ENCODE data around the gene LPCAT1.
"Not testable (repeated sequence)": the region's sequence is repeated elsewhere in the genome, so short reads cannot be mapped to it uniquely, and the experiment has no call there.

LPCAT1 gene

DNA sequence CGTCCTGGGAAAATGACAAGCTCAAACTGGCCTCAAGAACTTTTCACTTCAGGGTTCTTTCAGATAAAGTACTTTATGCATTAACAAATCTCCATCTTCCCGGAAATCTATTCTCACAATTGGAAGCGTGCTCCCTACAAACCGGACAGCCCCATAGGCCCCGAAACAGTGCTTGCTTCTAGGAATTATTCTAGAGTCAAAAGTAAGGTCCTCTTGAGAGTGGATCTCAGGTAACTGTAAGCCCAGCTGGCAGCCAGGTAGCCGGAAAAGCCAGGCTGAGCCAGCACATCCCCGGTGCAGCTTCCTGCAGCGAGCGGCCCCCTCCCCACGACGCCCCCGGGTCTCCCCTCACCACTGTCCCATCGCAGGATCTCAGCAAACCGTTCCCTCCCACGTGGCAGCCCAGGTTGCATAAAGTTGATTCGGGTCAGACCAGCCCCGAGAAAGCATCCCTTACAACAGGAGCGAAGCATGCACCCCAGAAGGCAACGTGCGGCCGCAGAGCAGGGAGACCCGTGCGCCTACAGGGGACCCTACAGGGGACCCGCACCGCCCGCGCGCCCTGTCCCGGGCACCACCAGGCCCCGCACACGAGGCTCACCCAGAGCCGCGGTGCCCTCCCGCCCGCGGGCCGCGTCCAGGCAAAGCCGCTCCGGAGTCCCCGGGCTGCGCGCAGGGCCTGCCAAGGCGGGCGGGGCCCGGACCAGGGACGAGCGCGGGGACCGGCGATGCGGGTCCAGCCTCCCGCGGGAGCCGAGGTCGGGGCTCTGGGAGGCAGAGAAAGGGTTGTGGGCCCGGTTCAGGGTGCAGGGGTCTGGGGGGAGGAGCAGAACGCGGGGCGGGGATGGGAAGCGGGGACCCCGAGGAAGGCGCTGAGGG is 920 bp downstream of the LPCAT1 start:
- peak in 1 of 51 donors; percentile 22 for DNase-seq

DNA sequence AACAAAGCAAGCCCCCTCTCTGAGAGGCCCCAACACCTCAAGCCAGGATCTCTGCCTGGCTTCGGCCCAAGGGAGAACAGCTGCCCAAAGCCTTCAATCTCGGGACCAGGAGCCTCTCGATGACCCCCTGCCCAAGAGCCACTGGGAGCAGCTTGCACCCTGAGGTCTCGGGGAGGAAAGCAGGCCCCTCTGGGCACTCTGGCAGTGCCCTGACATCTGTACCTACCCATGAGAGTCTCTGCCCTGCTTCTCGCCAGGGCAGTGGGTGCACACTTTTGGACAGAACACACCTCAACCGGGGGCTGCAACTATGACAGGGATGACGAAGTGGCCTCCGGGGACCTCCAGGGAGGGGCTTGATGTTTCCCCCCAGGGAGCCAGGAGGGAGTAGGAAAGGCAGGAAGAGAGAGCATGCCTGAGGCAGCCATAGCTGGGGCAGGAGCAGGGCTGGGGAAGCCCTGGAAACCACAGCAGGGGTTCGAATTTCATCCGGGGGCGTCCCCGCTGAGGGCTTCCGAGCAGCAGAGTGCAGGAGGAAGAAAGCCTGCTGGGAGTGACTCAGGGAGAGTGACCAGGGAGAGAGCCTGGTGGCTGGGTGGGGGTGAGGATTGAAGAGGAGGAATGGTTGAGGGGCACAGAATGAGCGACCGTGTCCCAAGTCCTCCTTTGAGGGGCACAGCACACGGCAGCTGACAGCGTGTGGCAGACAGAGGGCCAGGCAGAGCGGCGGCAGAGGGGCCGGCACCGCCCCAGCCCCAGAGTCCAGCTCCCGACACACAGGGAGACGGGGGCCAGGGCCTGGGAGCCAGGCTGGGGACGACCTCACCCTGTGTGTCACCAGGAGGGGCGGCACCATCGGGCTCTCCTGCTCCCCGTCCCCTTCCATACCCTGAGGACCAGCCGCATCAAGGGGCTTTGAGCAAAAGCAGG is 1.8 kb downstream of the LPCAT1 start:
- DNase-seq = no peak

GRCh38 chr5:1520791-1521453 is 2.8 kb downstream of the LPCAT1 start:
- DNase-seq = no peak

DNA sequence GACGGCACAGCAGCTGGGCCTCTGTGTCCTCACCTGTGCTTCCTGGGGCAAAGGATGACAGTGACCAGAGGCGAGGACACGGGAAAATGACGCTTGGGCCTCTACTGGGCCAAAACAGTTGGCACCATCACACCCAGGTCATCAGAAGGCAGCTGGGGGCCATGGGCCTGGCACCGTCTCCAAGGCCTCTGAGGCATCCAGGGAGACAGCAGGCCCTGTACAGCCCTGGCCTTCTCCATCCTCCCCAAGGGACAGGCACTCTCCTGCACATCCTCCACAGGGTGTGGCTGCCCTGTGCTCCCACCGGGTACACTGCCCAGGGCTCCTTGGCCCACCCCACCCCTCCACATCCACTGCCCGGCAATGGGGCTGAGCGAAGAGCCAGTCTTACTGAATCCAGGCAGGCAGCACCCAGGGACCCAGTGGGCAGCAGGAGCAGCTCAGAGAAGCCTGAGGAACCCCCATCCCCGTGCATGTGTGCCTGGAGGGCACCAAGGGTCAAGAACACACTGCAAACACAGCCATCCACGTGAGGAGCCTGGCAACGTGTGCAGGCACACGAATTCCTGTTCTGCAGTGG is 4.0 kb downstream of the LPCAT1 start:
- DNase-seq = no peak

- DNase-seq = no peak
These were observed 5.9 kb downstream of the LPCAT1 start for GRCh38 chr5:1517838-1518237.

DNA sequence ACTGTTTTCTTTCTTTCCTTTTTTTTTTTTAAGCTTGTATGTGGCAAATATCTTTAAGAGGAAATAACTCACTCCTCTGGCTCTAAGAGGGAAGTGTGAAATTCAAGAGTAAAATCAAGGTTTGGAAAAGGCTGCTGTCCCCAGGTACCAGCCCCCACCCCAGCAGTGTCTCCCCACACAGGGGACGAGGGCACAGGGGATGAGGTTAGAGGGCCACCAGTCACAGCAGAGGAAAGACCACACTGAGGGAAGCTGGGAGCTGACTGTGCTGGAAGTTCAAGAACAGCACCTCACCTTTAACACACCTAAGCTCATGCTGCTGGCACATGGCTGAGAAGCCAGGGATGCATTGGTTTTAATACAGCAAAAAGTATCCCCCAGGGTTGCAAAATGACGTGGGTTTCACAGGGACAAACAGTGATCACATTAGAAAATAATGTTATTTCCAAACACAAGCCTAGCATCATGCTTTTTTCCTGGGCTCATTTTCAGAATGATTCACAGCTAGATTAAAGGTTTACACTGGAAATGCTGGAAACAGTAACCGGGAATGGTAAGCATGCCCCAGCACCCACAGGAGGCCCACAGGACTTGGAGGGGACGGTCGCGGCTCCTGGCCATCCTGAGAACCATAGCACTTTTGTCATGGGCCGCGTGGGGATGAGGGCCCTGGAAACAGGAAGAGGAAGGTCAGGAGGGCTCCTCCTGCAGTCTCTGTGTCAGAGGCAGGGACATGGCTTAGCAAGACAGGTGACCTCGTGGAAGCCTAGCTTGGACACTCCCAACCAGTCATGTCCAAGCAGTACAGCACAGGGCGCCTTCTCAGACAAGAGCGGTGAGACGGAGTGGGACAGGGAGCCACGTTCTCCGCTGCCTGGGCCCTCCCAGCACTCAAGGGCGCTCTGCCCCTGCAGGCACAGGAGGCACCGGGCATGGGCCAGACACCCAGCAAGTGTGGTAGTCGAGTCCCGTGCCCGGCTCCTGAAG is 6.9 kb downstream of the LPCAT1 start:
- no peak for DNase-seq

- no peak for DNase-seq
These were observed 7.7 kb downstream of the LPCAT1 start for GRCh38 chr5:1515921-1516571.

DNA sequence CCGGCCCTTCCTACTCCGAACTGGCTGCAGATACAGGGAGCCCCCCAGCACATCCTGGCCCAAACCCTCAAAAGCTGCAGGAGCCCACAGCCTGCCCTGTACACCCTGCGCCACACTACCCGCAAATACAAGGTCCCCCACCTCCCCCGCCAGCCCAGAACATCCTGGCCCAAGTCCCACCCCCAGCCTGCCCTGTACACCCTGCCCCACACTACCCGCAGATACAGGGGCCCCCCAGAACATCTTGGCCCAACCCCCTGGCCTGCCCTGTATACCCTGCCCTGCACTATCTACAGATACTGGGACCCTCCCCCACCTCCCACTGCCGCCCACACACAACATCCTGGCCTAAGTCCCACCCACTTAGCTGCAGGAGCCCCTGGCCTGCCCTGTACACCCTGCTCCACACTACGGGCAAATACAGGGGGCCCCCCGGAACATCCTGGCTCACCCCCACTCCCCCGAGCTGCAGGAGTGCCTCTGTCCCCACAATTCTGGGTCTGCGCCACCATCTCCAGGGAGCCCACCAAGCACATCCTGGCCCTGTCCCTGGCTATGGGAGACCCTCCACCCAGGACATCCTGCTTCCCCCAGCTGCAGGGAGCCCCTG is 8.3 kb downstream of the LPCAT1 start:
- DNase-seq = no peak

DNA sequence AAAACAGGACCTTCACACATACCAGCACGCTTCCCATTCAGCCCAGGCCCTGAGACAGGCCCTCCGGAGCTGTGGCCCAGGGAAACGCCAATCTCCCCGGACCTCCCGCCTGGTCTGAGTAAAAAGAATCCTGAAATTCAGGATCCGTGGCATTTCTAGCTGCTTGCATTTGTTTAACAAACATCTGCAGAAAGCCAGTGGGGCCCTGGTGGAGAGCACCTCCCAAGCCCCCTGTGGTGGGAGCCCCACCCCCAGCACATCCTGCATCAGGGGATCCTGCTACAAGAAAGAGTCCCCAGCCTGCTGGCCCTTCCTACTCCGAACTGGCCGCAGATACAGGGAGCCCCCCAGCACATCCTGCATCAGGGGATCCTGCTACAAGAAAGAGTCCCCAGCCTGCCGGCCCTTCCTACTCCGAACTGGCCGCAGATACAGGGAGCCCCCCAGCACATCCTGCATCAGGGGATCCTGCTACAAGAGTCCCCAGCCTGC is 8.9 kb downstream of the LPCAT1 start:
- DNase-seq = not testable (repeated sequence)

DNA sequence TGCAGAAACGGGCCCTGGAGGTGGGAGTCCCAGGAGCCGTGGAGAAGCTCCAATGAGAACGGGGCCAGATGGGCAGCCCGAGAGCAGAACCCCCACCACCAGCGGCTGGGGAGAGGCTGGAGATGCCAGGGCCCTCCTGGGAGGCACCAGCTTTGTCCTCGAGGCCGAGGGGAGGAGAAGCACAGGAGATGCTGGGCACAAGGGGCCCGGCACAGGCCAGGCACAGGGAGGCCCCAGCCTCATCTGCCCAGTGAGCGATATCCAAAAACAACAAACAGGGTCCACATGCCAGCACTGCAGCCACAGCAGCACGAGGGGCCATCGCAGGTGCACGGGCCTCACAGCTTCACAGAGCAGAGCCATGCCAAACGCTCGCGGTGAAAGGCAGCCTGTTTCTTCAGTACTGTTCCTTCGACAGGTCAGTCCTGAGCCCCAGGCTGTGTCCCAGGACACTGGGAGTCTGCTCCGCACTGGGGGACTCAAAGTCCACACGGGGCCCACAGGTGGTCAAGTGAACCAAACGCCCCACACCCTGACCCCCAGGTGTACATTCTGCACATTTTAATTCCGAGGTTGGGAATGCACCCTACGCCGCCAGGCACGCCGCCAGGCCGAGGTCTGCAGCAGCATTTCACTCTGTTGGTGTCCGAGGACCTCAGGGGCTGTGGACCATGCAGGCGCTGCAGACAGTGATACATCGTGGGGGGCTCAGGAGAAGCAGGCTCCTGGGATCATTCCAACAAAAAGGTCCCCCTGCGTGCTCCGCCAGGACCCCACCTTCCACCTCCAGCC is 9.5 kb downstream of the LPCAT1 start:
- no peak for DNase-seq

- DNase-seq = no peak
These were observed 10.3 kb downstream of the LPCAT1 start for GRCh38 chr5:1513326-1514026.

- no peak for DNase-seq
These were observed 11.0 kb downstream of the LPCAT1 start for GRCh38 chr5:1512541-1513291.

DNA sequence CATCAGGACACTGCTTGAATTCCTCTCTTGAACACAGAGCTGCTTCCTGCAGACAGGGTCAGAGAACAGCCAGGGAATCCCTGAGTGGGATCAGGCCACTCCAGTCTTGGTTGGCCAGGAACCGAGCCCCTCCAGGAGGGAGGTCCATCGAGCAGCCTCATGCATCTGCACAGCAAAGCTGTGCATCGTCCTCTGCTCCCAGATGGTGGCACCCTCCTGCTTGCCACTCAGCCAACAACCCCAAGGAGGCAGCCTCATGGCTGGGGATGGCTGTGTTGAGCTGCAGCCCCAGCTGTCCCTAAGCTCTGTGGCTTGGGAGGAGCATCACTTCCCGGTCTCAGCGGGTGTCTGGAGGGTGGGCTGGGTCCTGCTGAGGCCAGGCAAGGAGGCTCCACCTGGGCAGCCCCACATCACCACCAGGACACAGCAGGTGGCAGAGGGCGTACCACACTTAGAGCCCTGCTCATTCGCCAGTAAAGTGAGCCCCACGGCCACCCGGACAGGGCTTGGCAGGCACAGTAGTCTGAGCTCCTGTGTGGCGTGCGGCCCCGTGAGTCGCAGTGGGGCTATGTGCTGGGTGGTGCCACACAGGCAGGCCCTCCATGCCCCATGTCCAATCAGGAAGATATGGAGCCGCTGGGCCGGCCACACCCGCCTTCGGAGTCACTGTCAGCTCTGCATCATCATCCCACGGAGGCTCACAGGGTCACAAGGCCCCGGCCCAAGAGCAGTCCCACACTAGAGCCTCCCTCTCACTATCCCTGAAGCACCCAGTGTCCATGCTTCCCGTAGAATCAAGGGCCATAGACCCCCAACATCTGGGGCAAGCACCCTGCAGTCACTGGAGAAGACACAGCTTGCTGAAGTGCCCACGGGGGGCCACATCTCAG is 11.9 kb downstream of the LPCAT1 start:
- DNase-seq = peak in 2 of 51 donors; percentile 8 to 28

DNA sequence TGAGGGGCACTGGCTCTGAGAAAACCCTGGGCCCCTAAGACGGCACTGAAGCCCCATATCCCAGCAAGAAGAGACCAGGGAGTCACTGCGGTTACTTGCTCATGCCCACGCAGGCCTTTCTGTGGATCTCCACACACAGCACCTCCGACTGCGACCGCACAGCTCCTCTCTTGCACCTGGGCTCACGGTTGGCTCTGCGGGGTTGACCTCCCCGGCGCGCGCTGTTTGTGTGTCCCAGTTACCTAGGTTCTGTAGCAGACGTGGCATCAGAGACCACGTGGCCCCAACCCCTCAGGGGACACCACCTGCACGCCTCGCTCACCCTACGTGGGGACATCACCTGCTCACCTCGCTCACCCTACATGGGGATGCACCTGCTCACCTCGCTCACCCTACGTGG is 12.7 kb downstream of the LPCAT1 start:
- no peak for DNase-seq

DNA sequence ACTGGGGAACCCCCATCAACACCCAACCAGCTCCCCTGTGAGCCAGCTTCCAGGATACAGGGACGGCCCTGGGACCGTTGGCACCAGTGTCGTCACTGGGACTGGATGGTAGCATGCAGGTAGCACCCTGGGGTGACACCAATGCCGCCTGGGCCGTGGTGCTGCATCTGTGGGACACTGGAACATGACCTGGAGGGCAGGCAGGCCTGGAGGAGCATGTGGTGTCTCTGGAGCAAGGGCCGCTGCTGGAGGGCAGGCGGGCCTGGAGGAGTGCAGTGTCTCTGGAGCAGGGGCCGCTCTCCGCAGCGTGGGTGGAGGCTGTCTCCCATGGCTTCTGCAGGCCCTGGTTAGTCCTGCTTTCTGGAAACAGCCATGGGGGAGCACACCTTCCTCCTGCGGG is 13.1 kb downstream of the LPCAT1 start:
- DNase-seq = no peak

DNA sequence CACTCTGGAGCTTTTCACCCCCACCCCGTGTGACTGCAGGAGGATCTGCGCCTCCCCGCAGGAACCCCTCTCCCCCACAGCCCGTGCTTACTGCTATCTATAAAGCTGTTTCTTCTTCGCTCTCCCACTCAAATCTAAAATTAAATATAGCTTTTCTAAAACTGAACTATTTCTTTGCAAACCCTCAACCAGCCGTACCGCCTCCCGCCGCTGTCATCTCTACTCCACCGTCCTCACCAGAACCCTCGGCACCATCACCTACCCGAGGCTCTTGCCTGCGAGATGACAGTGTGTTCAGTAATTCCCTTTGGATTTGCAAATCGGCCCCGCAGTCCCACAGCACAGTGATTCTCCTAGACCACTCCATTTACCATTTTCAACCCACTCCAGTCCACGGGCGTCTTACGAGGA is 13.6 kb downstream of the LPCAT1 start:
- DNase-seq = peak in 2 of 51 donors; percentile 34 to 41

Data from hypothalamus (tissue), 51 donors.